ENCODE data around the gene CDC27.

Gene CDC27

GRCh38 chr17:47210779-47211178 lies 21.7 kb upstream of the CDC27 start:
- TF ChIP-seq POU6F1 (CRISPR knock-in tag; IDR thresholded peaks at IDR 0.05; ENCODE audit: borderline replicate concordance, low read depth) (no peak), CSDC2 (CRISPR knock-in tag; IDR thresholded peaks at IDR 0.05) (no peak), ARNTL (CRISPR knock-in tag; IDR thresholded peaks at IDR 0.05; ENCODE audit: borderline replicate concordance, low read depth) (no peak), TSHZ2 (CRISPR knock-in tag; IDR thresholded peaks at IDR 0.05) (no peak), ZNF8 (CRISPR knock-in tag; IDR thresholded peaks at IDR 0.05) (no peak), ZC3H10 (CRISPR knock-in tag; IDR thresholded peaks at IDR 0.05) (no peak), BACH2 (CRISPR knock-in tag; IDR thresholded peaks at IDR 0.05; ENCODE audit: borderline replicate concordance) (no peak), ISL1 (CRISPR knock-in tag; IDR thresholded peaks at IDR 0.05) (no peak), ZNF565 (CRISPR knock-in tag; conservative IDR thresholded peaks at IDR 0.05; ENCODE audit: low read depth) (no peak), OSR1 (CRISPR knock-in tag; IDR thresholded peaks at IDR 0.05) (no peak), ZFP3 (CRISPR knock-in tag; IDR thresholded peaks at IDR 0.05) (no peak), ZFP30 (CRISPR knock-in tag; IDR thresholded peaks at IDR 0.05) (no peak), TOX (CRISPR knock-in tag; IDR thresholded peaks at IDR 0.05; ENCODE audit: borderline replicate concordance) (no peak), TCF4 (CRISPR knock-in tag; IDR thresholded peaks at IDR 0.05; ENCODE audit: borderline replicate concordance) (no peak)
- no peak for ATAC-seq

GRCh38 chr17:47210105-47210504 lies 21.0 kb upstream of the CDC27 start:
- no peak for ATAC-seq
- TF ChIP-seq ZNF565 (CRISPR knock-in tag; conservative IDR thresholded peaks at IDR 0.05; ENCODE audit: low read depth) (no peak), ZFP3 (CRISPR knock-in tag; IDR thresholded peaks at IDR 0.05) (no peak), BACH2 (CRISPR knock-in tag; IDR thresholded peaks at IDR 0.05; ENCODE audit: borderline replicate concordance) (no peak), TSHZ2 (CRISPR knock-in tag; IDR thresholded peaks at IDR 0.05) (no peak), ZC3H10 (CRISPR knock-in tag; IDR thresholded peaks at IDR 0.05) (no peak), PATZ1 (CRISPR knock-in tag; IDR thresholded peaks at IDR 0.05; ENCODE audit: borderline replicate concordance) (no peak), ZNF70 (CRISPR knock-in tag; IDR thresholded peaks at IDR 0.05) (no peak), CSRNP3 (CRISPR knock-in tag; IDR thresholded peaks at IDR 0.05) (no peak), TOX (CRISPR knock-in tag; IDR thresholded peaks at IDR 0.05; ENCODE audit: borderline replicate concordance) (no peak), ARNTL (CRISPR knock-in tag; IDR thresholded peaks at IDR 0.05; ENCODE audit: borderline replicate concordance, low read depth) (no peak)

- ATAC-seq = no peak
- no peak for TF ChIP-seq ZNF70 (CRISPR knock-in tag; IDR thresholded peaks at IDR 0.05)
- TF ChIP-seq ZNF565 (CRISPR knock-in tag; conservative IDR thresholded peaks at IDR 0.05; ENCODE audit: low read depth) = no peak
- TF ChIP-seq OSR1 (CRISPR knock-in tag; IDR thresholded peaks at IDR 0.05) = no peak
- TF ChIP-seq ARNTL (CRISPR knock-in tag; IDR thresholded peaks at IDR 0.05; ENCODE audit: borderline replicate concordance, low read depth) = no peak
- no peak for TF ChIP-seq ISL1 (CRISPR knock-in tag; IDR thresholded peaks at IDR 0.05)
- TF ChIP-seq TCF4 (CRISPR knock-in tag; IDR thresholded peaks at IDR 0.05; ENCODE audit: borderline replicate concordance) = no peak
- TF ChIP-seq TSHZ2 (CRISPR knock-in tag; IDR thresholded peaks at IDR 0.05) = no peak
- TF ChIP-seq RARB (CRISPR knock-in tag; IDR thresholded peaks at IDR 0.05) = no peak
- TF ChIP-seq ZC3H10 (CRISPR knock-in tag; IDR thresholded peaks at IDR 0.05) = no peak
- no peak for TF ChIP-seq CREB5 (CRISPR knock-in tag; IDR thresholded peaks at IDR 0.05; ENCODE audit: low read depth)
- no peak for TF ChIP-seq CSDC2 (CRISPR knock-in tag; IDR thresholded peaks at IDR 0.05)
- TF ChIP-seq ZFP3 (CRISPR knock-in tag; IDR thresholded peaks at IDR 0.05) = no peak
- TF ChIP-seq ZFP30 (CRISPR knock-in tag; IDR thresholded peaks at IDR 0.05) = no peak
- TF ChIP-seq ZNF8 (CRISPR knock-in tag; IDR thresholded peaks at IDR 0.05) = no peak
These were observed 20.4 kb upstream of the CDC27 start for GRCh38 chr17:47209499-47209898.
